Diencephalon (tissue), 1 donor: ENCODE measurements around the gene KCNK6. TPM values are rescaled to one million over a fixed set of nuclear protein-coding genes. Genes with fewer than 3 reads are reported as not detected.

Experiments
- small RNA-seq: library from RNA; depleted of rRNA; stranded (forward); fragments of <200 nt; gene quantifications from one replicate; pipeline ENCODE3, GENCODE V24; 2014
- total RNA-seq: library from RNA; depleted of rRNA; stranded (reverse); fragments of >200 nt; gene quantifications from one replicate; pipeline ENCODE4 v1.2.3, GENCODE V29; 2014

The KCNK6 gene
- total RNA-seq = 0.23 TPM

GRCh38 chr19:38319421-38320258, at the start of gene KCNK6:
Gene KCNK6 (plus strand): TSS chr19:38319845. CDS start chr19:38319951, 106 bp downstream.

GRCh38 chr19:38303517-38304351, 15.9 kb upstream of the KCNK6 start, which contains the start of gene C19orf33:
Gene C19orf33 (plus strand): TSS chr19:38304251. CDS start chr19:38304262, 11 bp downstream.

GRCh38 chr19:38315657-38316476, 3.8 kb upstream of the KCNK6 start, which contains the start of gene YIF1B:
Gene YIF1B (minus strand): TSS chr19:38315947. CDS start chr19:38315917, 30 bp downstream.

GRCh38 chr19:38374332-38375097, 54.9 kb downstream of the KCNK6 start, which contains the start of gene PSMD8:
Gene PSMD8 (plus strand): TSS chr19:38374571. CDS start chr19:38374602, 31 bp downstream.

Small RNAs within 50 kb of the gene (small RNA-seq; reads per million reads assigned to genes)
- not detected for gene RF00019

Other genes starting within 250 kb of the KCNK6 start
- gene DPF1, start 95.6 kb upstream of the KCNK6 start, total RNA-seq = 43.8 TPM
- not detected for gene PPP1R14A, start 63.5 kb upstream of the KCNK6 start, total RNA-seq
- 183 TPM for gene SPINT2, start 55.3 kb upstream of the KCNK6 start, total RNA-seq
- not detected for gene C19orf33, start 15.6 kb upstream of the KCNK6 start, total RNA-seq
- 40.4 TPM for gene YIF1B, start 3.9 kb upstream of the KCNK6 start, total RNA-seq
- 9.5 TPM for gene CATSPERG, start 16.0 kb downstream of the KCNK6 start, total RNA-seq
- 151 TPM for gene PSMD8, start 54.7 kb downstream of the KCNK6 start, total RNA-seq
- 1.2 TPM for gene GGN, start 68.2 kb downstream of the KCNK6 start, total RNA-seq
- 2.5 TPM for gene SPRED3, start 68.9 kb downstream of the KCNK6 start, total RNA-seq
- gene FAM98C, start 83.2 kb downstream of the KCNK6 start, total RNA-seq = 19.1 TPM
- 0.23 TPM for gene RASGRP4, start 106.4 kb downstream of the KCNK6 start, total RNA-seq
- gene RYR1, start 113.8 kb downstream of the KCNK6 start, total RNA-seq = 4.6 TPM